Activated T-cell treated with anti-CD3 and anti-CD28 coated beads for 1 hour (primary cell): Measurements from ENCODE around the gene KIRREL3.

Experiments used
- DNase-seq: peaks from one replicate; pipeline ENCODE4 v3.0.0-alpha.2; 2020; ENCODE audit warnings: low read depth

KIRREL3 gene

GRCh38 chr11:126464796-126465195, 535.8 kb downstream of the KIRREL3 start:
- DNase-seq = no peak

GRCh38 chr11:126462422-126462821, 538.1 kb downstream of the KIRREL3 start:
- DNase-seq = no peak

- DNase-seq = no peak
These were observed 538.6 kb downstream of the KIRREL3 start for GRCh38 chr11:126461996-126462395.

- DNase-seq = no peak
These were observed 539.5 kb downstream of the KIRREL3 start for GRCh38 chr11:126461096-126461440.

GRCh38 chr11:126460417-126461095, 540.0 kb downstream of the KIRREL3 start:
- no peak for DNase-seq

GRCh38 chr11:126459691-126460281, 540.8 kb downstream of the KIRREL3 start:
- no peak for DNase-seq

- no peak for DNase-seq
These were observed 542.8 kb downstream of the KIRREL3 start for GRCh38 chr11:126457817-126458216.

- no peak for DNase-seq
These were observed 543.6 kb downstream of the KIRREL3 start for GRCh38 chr11:126456783-126457542.

- no peak for DNase-seq
These were observed 544.5 kb downstream of the KIRREL3 start for GRCh38 chr11:126456089-126456488.

GRCh38 chr11:126452241-126453101, 548.1 kb downstream of the KIRREL3 start:
- DNase-seq = no peak

GRCh38 chr11:126451211-126451802, 549.3 kb downstream of the KIRREL3 start:
- no peak for DNase-seq

- DNase-seq = no peak
These were observed 549.8 kb downstream of the KIRREL3 start for GRCh38 chr11:126450806-126451205.

GRCh38 chr11:126450198-126450597, 550.4 kb downstream of the KIRREL3 start:
- no peak for DNase-seq

- DNase-seq = no peak
These were observed 554.0 kb downstream of the KIRREL3 start for GRCh38 chr11:126446581-126446980.

- DNase-seq = no peak
These were observed 556.5 kb downstream of the KIRREL3 start for GRCh38 chr11:126444072-126444471.

GRCh38 chr11:126443120-126443519, 557.5 kb downstream of the KIRREL3 start:
- DNase-seq = no peak

GRCh38 chr11:126440792-126441514, 559.6 kb downstream of the KIRREL3 start:
- DNase-seq = peak; percentile 58

GRCh38 chr11:126440276-126440675, 560.3 kb downstream of the KIRREL3 start:
- DNase-seq = no peak

GRCh38 chr11:126438691-126439090, 561.9 kb downstream of the KIRREL3 start:
- no peak for DNase-seq

- no peak for DNase-seq
These were observed 562.3 kb downstream of the KIRREL3 start for GRCh38 chr11:126438272-126438671.

- no peak for DNase-seq
These were observed 562.8 kb downstream of the KIRREL3 start for GRCh38 chr11:126437731-126438130.
